Measurements from ENCODE around the gene ARFGEF2. TPM values are rescaled to one million over a fixed set of nuclear protein-coding genes. Genes with fewer than 3 reads are reported as not detected.

Gene ARFGEF2
- total RNA-seq, 1 experiment from 2014 or later = 22.2 TPM

DNA sequence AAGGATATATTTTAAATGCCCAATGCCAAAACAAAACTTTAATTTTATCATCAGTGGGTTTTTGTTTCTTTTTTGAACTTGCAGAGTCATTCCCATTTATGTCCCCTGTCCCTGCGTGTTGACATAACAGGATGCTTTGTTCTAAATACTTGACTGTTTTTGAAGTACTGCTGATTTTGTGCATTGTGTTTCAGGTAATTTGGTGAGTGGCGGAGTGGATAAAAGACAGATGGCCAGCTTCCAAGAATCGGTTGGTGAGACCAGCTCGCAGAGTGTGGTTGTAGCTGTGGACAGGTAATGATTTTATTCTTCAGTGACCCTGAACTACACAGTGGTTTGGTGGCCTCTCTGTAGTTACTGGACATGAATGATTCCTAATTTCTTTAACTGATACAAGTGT lies 74.1 kb downstream of the ARFGEF2 start:
- intact Hi-C loops (cut with micrococcal nuclease) = no loop called here
- Histone ChIP-seq H3K79me2 (ENCODE audit: insufficient read depth, low read length) (no peaks in the 10 kb centered on the region), H3K27ac (ENCODE audit: low read depth, low read length) (no peak overlapping the region), H3K36me3 (ENCODE audit: control insufficient read depth in 1 of 2, insufficient read depth in 2 of 2, low read length in 2 of 2) (peaks cover 41 to 53% of the 10 kb centered on the region in 2 experiments; a peak in 3 of 4 replicates), H3K27me3 (ENCODE audit: insufficient read depth, low read length) (no peaks in the 10 kb centered on the region), H3K4me2 (ENCODE audit: low read length) (no peak overlapping the region), H3K9me3 (ENCODE audit: control insufficient read depth in 1 of 2, insufficient read depth in 1 of 2, low read depth in 1 of 2, low read length in 2 of 2) (no peaks in the 10 kb centered on the region), H3K9me2 (ENCODE audit: insufficient read depth) (no peaks in the 10 kb centered on the region), H3K9ac (ENCODE audit: low read length) (no peak overlapping the region), H2AFZ (ENCODE audit: low read depth, low read length, poor library complexity, severe bottlenecking) (no peak overlapping the region), H3K4me1 (ENCODE audit: control insufficient read depth in 1 of 2, insufficient read depth in 2 of 2, low read length in 2 of 2) (no peaks in the 10 kb centered on the region), H3K4me3 (replicated peaks in 1 of 2; ENCODE audit: low read depth in 1 of 2, low read length in 2 of 2) (no peak overlapping the region), H4K20me1 (ENCODE audit: insufficient read depth) (no peaks in the 10 kb centered on the region)
- POLR2A ChIA-PET = interaction anchor here (0.7 kb wide), 1 partner anchor 20 kb away, joined by 3 read pairs; no protein-coding TSS in a partner anchor
- TF ChIP-seq ATF3 (IDR thresholded peaks at IDR 0.05) (no peak), JUND (IDR thresholded peaks at IDR 0.05) (no peak), EGR1 (IDR thresholded peaks at IDR 0.05; ENCODE audit: low read depth) (no peak), CTCF (IDR thresholded peaks at IDR 0.05 in 2 of 3, conservative IDR thresholded peaks at IDR 0.05 in 1 of 3; ENCODE audit: borderline replicate concordance in 1 of 3, insufficient read depth in 1 of 3, low read depth in 2 of 3, low read length in 2 of 3) (no peak), TCF7L2 (IDR thresholded peaks at IDR 0.05; ENCODE audit: borderline replicate concordance, extremely low read depth, insufficient read depth, insufficient read length) (no peak), CEBPB (IDR thresholded peaks at IDR 0.05; ENCODE audit: low read depth) (no peak), POLR2AphosphoS5 (IDR thresholded peaks at IDR 0.05; ENCODE audit: low read depth, low read length) (no peak), ZFX (IDR thresholded peaks at IDR 0.05) (no peak), EZH2phosphoT487 (IDR thresholded peaks at IDR 0.05; ENCODE audit: borderline replicate concordance) (no peak)
- ATAC-seq (no peak), DNase-seq (ENCODE audit: low read depth, low spot score) (no peak)
- RAD21 ChIA-PET (ENCODE audit: low non-redundant PET in 1 of 2, low total read pairs in 2 of 2, uncharacterized antibody in 2 of 2, unreplicated experiment in 2 of 2) = no interaction called here
- no TSS peak for BruUV-seq (replicated peaks)
- CTCF ChIA-PET = no interaction called here
